Upper lobe of right lung (tissue), 1 donor: ENCODE measurements around the gene HSH2D. TPM values are rescaled to one million over a fixed set of nuclear protein-coding genes. Genes with fewer than 3 reads are reported as not detected.

Source experiments
- ATAC-seq: fragments of 200-7000 bp; cut with Tn5 transposase; one replicate; pipeline ENCODE4 v1.9.1; 2020; ENCODE audit warnings: mild to moderate bottlenecking, moderate library complexity
- DNase-seq: peaks from one replicate; pipeline ENCODE4 v3.0.0-alpha.2; 2020
- H3K27ac ChIP-seq: fragments of 200-600 bp; one replicate; pipeline ENCODE4 v1.8.0; 2022
- H3K27me3 ChIP-seq: fragments of 200-600 bp; one replicate; pipeline ENCODE4 v1.8.0; 2022; ENCODE audit warnings: mild to moderate bottlenecking
- H3K36me3 ChIP-seq: fragments of 200-600 bp; one replicate; pipeline ENCODE4 v1.8.0; 2022
- H3K4me1 ChIP-seq: fragments of 200-600 bp; one replicate; pipeline ENCODE4 v1.8.0; 2022
- H3K4me3 ChIP-seq: fragments of 200-600 bp; one replicate; pipeline ENCODE4 v1.8.0; 2022; ENCODE audit warnings: mild to moderate bottlenecking
- H3K9me3 ChIP-seq: fragments of 200-600 bp; one replicate; pipeline ENCODE4 v1.8.0; 2022
- CTCF ChIP-seq: fragments of 200-600 bp; IDR thresholded peaks from one replicate; pipeline ENCODE4 v1.8.0; 2022; ENCODE audit warnings: antibody characterized with exemption
- intact Hi-C: fragments of 100-400 bp; cut with DNase I; formaldehyde crosslinking; loops from one replicate; pipeline ENCODE4 v1.11.0; 2022
- total RNA-seq: library from RNA; stranded (reverse); fragmentation: NEBNext Ultra II Directional; extraction: Animal tissue kit (Norgen Biotek cat#: 25700); gene quantifications from one replicate; pipeline ENCODE4 v1.2.1, GENCODE V29; 2021
- donor health status: DM: no; HTN: yes; CAD: no; lungs with severe emphysema.

HSH2D gene
- total RNA-seq, 1 donor from 2014 or later: 6.0 TPM

DNA sequence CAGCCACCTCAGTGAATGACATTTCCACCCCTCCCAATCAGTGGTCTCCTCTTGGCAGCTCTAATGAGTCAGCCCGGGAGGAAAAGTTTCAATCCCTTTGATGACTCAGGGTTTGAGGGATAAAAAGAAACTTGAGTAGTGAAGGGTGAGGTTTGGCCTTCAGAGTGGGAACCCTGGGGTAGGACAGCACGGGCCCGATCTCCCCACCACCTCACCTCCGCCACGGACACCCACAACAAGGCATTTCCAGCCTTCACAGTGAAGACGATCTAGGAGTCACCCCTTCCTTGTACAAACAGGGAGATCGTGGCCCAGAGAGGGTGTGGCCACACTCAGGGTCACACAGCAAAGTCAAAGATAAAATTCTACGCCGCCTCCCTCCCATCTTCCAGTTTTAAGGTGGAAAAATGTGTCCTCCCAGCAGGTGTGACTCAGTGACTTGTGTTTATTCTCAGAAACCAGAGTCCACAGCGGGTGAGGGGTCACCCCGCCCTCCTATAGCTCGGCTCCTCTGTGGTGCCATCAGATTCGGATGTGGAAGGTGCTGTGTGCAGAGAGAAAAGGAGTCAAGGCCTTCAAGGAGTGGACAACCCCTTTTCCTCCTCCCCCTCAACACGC lies 17.6 kb downstream of the HSH2D start:
- H3K27ac ChIP-seq: no peak overlapping the region
- H3K4me1 ChIP-seq: no peaks in the 10 kb centered on the region
- H3K27me3 ChIP-seq: no peaks in the 10 kb centered on the region
- intact Hi-C loops: no loop called here
- no peak for TF ChIP-seq CTCF
- no peaks in the 10 kb centered on the region for H3K9me3 ChIP-seq
- no peak for ATAC-seq
- no peak overlapping the region for H3K4me3 ChIP-seq
- DNase-seq: no peak
- H3K36me3 ChIP-seq: no peaks in the 10 kb centered on the region

DNA sequence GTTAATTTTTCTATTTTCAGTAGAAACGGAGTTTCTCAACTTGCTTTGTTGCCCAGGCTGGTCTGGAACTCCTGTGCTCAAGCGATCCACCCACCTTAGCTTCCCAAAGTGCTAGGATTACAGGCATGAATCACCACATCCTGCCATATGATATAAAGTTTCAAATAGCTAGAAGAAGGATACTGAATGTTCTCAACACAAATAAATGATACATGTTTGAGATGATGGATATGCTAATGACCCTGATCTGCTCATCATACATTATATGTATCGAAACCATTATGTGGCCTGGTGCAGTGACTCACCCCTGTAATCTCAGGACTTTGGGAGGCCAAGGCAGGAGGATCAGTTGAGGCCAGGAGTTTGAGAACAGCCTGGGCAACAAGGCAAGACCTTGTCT lies 18.4 kb downstream of the HSH2D start:
- H3K9me3 ChIP-seq: no peaks in the 10 kb centered on the region
- intact Hi-C loops: no loop called here
- DNase-seq: no peak
- no peaks in the 10 kb centered on the region for H3K36me3 ChIP-seq
- no peaks in the 10 kb centered on the region for H3K4me1 ChIP-seq
- no peak for ATAC-seq
- H3K4me3 ChIP-seq: no peak overlapping the region
- no peak overlapping the region for H3K27ac ChIP-seq
- TF ChIP-seq CTCF: no peak
- no peaks in the 10 kb centered on the region for H3K27me3 ChIP-seq

GRCh38 chr19:16164222-16164890 lies 20.9 kb downstream of the HSH2D start:
- Histone ChIP-seq H3K36me3 (no peaks in the 10 kb centered on the region), H3K27ac (no peak overlapping the region), H3K4me1 (no peaks in the 10 kb centered on the region), H3K9me3 (no peaks in the 10 kb centered on the region), H3K27me3 (no peaks in the 10 kb centered on the region), H3K4me3 (no peak overlapping the region)
- DNase-seq: no peak
- no peak for ATAC-seq
- no peak for TF ChIP-seq CTCF
- intact Hi-C loops: no loop called here

GRCh38 chr19:16166417-16166816 lies 22.9 kb downstream of the HSH2D start:
- no peak for TF ChIP-seq CTCF
- H3K36me3 ChIP-seq: no peaks in the 10 kb centered on the region
- no peaks in the 10 kb centered on the region for H3K4me1 ChIP-seq
- ATAC-seq (no peak), DNase-seq (no peak)
- H3K27ac ChIP-seq: no peak overlapping the region
- no peaks in the 10 kb centered on the region for H3K27me3 ChIP-seq
- H3K4me3 ChIP-seq: no peak overlapping the region
- intact Hi-C loops: no loop called here
- H3K9me3 ChIP-seq: no peaks in the 10 kb centered on the region

DNA sequence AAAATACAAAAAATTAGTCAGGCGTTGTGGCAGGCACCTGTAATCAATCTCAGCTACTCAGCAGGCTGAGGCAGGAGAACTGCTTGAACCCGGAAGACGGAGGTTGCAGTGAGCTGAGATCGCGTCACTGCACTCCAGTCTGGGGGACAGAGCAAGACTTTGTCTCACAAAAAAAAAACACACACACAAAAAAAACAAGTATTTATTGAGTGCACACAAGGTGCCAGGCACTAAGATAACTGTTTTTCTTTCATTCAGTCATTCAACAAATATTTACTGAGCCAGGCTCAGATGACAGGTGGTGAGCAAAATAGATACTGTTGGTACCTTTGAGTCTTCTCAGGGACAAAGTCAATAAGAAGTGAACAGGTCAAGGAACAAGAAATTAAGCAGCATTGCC lies 23.6 kb downstream of the HSH2D start:
- H3K27ac ChIP-seq: no peak overlapping the region
- no peaks in the 10 kb centered on the region for H3K36me3 ChIP-seq
- H3K4me3 ChIP-seq: no peak overlapping the region
- H3K9me3 ChIP-seq: no peaks in the 10 kb centered on the region
- H3K4me1 ChIP-seq: no peaks in the 10 kb centered on the region
- intact Hi-C loops: no loop called here
- no peak for TF ChIP-seq CTCF
- no peak for ATAC-seq
- no peaks in the 10 kb centered on the region for H3K27me3 ChIP-seq
- DNase-seq: no peak
